WTC11 (cell line): ENCODE data around the gene C16orf46. TPM values are rescaled to one million over a fixed set of nuclear protein-coding genes. Genes with fewer than 3 reads are reported as not detected.

Source experiments
- AFF4 ChIP-seq: sonication (generic); formaldehyde crosslinking; IDR thresholded peaks from 2 replicates; pipeline ENCODE4 v1.8.1; 2023; ENCODE audit warnings: mild to moderate bottlenecking, missing genetic modification reagents, borderline replicate concordance
- ARID4B ChIP-seq: sonication (generic); formaldehyde crosslinking; IDR thresholded peaks from 2 replicates; pipeline ENCODE4 v1.8.0; 2023; ENCODE audit warnings: missing genetic modification reagents, mild to moderate bottlenecking, borderline replicate concordance
- CREM ChIP-seq: sonication (generic); formaldehyde crosslinking; IDR thresholded peaks from 2 replicates; pipeline ENCODE4 v1.8.1; 2022; ENCODE audit warnings: mild to moderate bottlenecking, missing genetic modification reagents, moderate library complexity
- ELF4 ChIP-seq: sonication (generic); formaldehyde crosslinking; IDR thresholded peaks from 2 replicates; pipeline ENCODE4 v1.8.1; 2022; ENCODE audit warnings: low read depth, mild to moderate bottlenecking, moderate library complexity, missing genetic modification reagents
- ERG ChIP-seq: fragments of 250-450 bp; sonication (Bioruptor Pico); IDR thresholded peaks from 2 replicates; pipeline ENCODE4 v1.8.0; 2021; ENCODE audit warnings: mild to moderate bottlenecking
- ESRRA ChIP-seq: sonication (generic); formaldehyde crosslinking; IDR thresholded peaks from 2 replicates; pipeline ENCODE4 v1.8.1; 2022; ENCODE audit warnings: mild to moderate bottlenecking, missing genetic modification reagents, borderline replicate concordance
- FOXP4 ChIP-seq: sonication (generic); formaldehyde crosslinking; IDR thresholded peaks from 2 replicates; pipeline ENCODE4 v1.8.0; 2022; ENCODE audit warnings: mild to moderate bottlenecking, missing genetic modification reagents
- PRDM15 ChIP-seq: sonication (generic); formaldehyde crosslinking; IDR thresholded peaks from 2 replicates; pipeline ENCODE4 v1.8.0; 2022; ENCODE audit warnings: missing genetic modification reagents
- PREB ChIP-seq: sonication (generic); formaldehyde crosslinking; IDR thresholded peaks from 2 replicates; pipeline ENCODE4 v1.8.1; 2022; ENCODE audit warnings: mild to moderate bottlenecking, missing genetic modification reagents, moderate library complexity, borderline replicate concordance
- RELA ChIP-seq: sonication (generic); formaldehyde crosslinking; IDR thresholded peaks from 2 replicates; pipeline ENCODE4 v1.8.1; 2022; ENCODE audit warnings: missing genetic modification reagents, mild to moderate bottlenecking, borderline replicate concordance
- SP1 ChIP-seq: sonication (generic); formaldehyde crosslinking; conservative IDR thresholded peaks from 2 replicates; pipeline ENCODE4 v1.8.1; 2022; ENCODE audit warnings: missing genetic modification reagents
- USF2 ChIP-seq: sonication (generic); formaldehyde crosslinking; IDR thresholded peaks from 2 replicates; pipeline ENCODE4 v1.8.1; 2023; ENCODE audit warnings: mild to moderate bottlenecking, missing genetic modification reagents, moderate library complexity
- ZNF138 ChIP-seq: sonication (generic); formaldehyde crosslinking; conservative IDR thresholded peaks from 2 replicates; pipeline ENCODE4 v1.8.1; 2022; ENCODE audit warnings: mild to moderate bottlenecking, moderate library complexity, missing genetic modification reagents
- ZNF281 ChIP-seq: sonication (generic); formaldehyde crosslinking; IDR thresholded peaks from 2 replicates; pipeline ENCODE4 v1.8.0; 2023; ENCODE audit warnings: mild to moderate bottlenecking, missing genetic modification reagents
- total RNA-seq: library from RNA; stranded (reverse); gene quantifications from 3 replicates; pipeline ENCODE4 v1.2.3, GENCODE V29; 2021

C16orf46 gene
- total RNA-seq, 1 experiment from 2014 or later, result 1.2 TPM

GRCh38 chr16:81095953-81096714 lies 19.1 kb upstream of the C16orf46 start, which contains the start of gene GCSH (continued):
- TF ChIP-seq ARID4B, result no peak
- TF ChIP-seq RELA (CRISPR knock-in tag), result peak; percentile 47; the same call in 1 of the 2 replicates
- peak; percentile 94 for TF ChIP-seq SP1 (CRISPR knock-in tag)
- no peak for TF ChIP-seq ZNF281 (CRISPR knock-in tag)
- TF ChIP-seq ERG, result no peak
- no peak for TF ChIP-seq AFF4 (CRISPR knock-in tag)
- peak; percentile 68 for TF ChIP-seq ESRRA (CRISPR knock-in tag)
- TF ChIP-seq ELF4 (CRISPR knock-in tag), result no peak
- peak; percentile 74 for TF ChIP-seq USF2
- no peak for TF ChIP-seq PREB
- TF ChIP-seq ZNF138 (CRISPR knock-in tag), result no peak
- peak; percentile 76; the same call in 1 of the 2 replicates for TF ChIP-seq FOXP4
- 0 out of 2 replicates have a peak, but pooled peaks have one; percentile 23 for TF ChIP-seq PRDM15 (CRISPR knock-in tag)
- peak; percentile 76; the same call in 1 of the 2 replicates for TF ChIP-seq CREM (CRISPR knock-in tag)
